Stimulated activated CD4-positive, alpha-beta T cell treated with anti-CD3 and anti-CD28 coated beads, TNF-alpha, amount 100 ng/mL, for 24 hours (primary cell): ENCODE measurements around the gene TENM3.
"Not testable (repeated sequence)": the region's sequence is repeated elsewhere in the genome, so short reads cannot be mapped to it uniquely, and the experiment has no call there.

ENCODE experiments used
- DNase-seq, 3 experiments: peaks; one replicate each; pipeline ENCODE4 v3.0.0-alpha.2; 2020; ENCODE audit warnings: low read depth in 3 of 3

The TENM3 gene

GRCh38 chr4:182337366-182337765 is 94.2 kb downstream of the TENM3 start:
- no peak for DNase-seq

GRCh38 chr4:182338063-182338462 is 94.9 kb downstream of the TENM3 start:
- no peak for DNase-seq

- no peak for DNase-seq
Observed at GRCh38 chr4:182338746-182339145, 95.5 kb downstream of the TENM3 start.

GRCh38 chr4:182339221-182339641 is 96.0 kb downstream of the TENM3 start:
- DNase-seq, result no peak

GRCh38 chr4:182343453-182343852 is 100.3 kb downstream of the TENM3 start:
- DNase-seq, result no peak

- no peak for DNase-seq
Observed at GRCh38 chr4:182344968-182345367, 101.8 kb downstream of the TENM3 start.

- no peak for DNase-seq
Observed at GRCh38 chr4:182346250-182346649, 103.0 kb downstream of the TENM3 start.

- no peak for DNase-seq
Observed at GRCh38 chr4:182346675-182347375, 103.6 kb downstream of the TENM3 start.

- DNase-seq, result no peak
Observed at GRCh38 chr4:182348779-182349326, 105.7 kb downstream of the TENM3 start.

- DNase-seq, result no peak
Observed at GRCh38 chr4:182350041-182350440, 106.8 kb downstream of the TENM3 start.

- DNase-seq, result no peak
Observed at GRCh38 chr4:182351485-182351884, 108.3 kb downstream of the TENM3 start.

- DNase-seq, result no peak
Observed at GRCh38 chr4:182354106-182354505, 110.9 kb downstream of the TENM3 start.

GRCh38 chr4:182354867-182355266 is 111.7 kb downstream of the TENM3 start:
- DNase-seq, result no peak

- no peak for DNase-seq
Observed at GRCh38 chr4:182367153-182367552, 124.0 kb downstream of the TENM3 start.

- DNase-seq, result no peak
Observed at GRCh38 chr4:182369211-182369610, 126.0 kb downstream of the TENM3 start.

- DNase-seq, result no peak
Observed at GRCh38 chr4:182370491-182370890, 127.3 kb downstream of the TENM3 start.

- no peak for DNase-seq
Observed at GRCh38 chr4:182380771-182381181, 137.6 kb downstream of the TENM3 start.

- DNase-seq, result no peak
Observed at GRCh38 chr4:182382941-182383340, 139.7 kb downstream of the TENM3 start.

- no peak for DNase-seq
Observed at GRCh38 chr4:182384631-182385091, 141.5 kb downstream of the TENM3 start.

- DNase-seq, result no peak
Observed at GRCh38 chr4:182385897-182386296, 142.7 kb downstream of the TENM3 start.

GRCh38 chr4:182386576-182386975 is 143.4 kb downstream of the TENM3 start:
- not testable (repeated sequence) for DNase-seq

- DNase-seq, result no peak
Observed at GRCh38 chr4:182391111-182391684, 148.0 kb downstream of the TENM3 start.

- no peak for DNase-seq
Observed at GRCh38 chr4:182394181-182394580, 151.0 kb downstream of the TENM3 start.
